NOMO-1 (cell line): ENCODE measurements around the gene TXLNG.
"Not testable (repeated sequence)": the region's sequence is repeated elsewhere in the genome, so short reads cannot be mapped to it uniquely, and the experiment has no call there.

Source experiments
- DNase-seq, 2 experiments: peaks; one replicate each; lab custom pipeline; 2025; ENCODE audit not compliant: unreplicated experiment in 2 of 2; lab: John Stamatoyannopoulos, UW

TXLNG gene

GRCh38 chrX:16786139-16786790 lies at the start of gene TXLNG:
TSS of gene TXLNG (plus strand) at chrX:16786466. CDS start at chrX:16786488, 22 bp downstream.
- peak; percentile 99 for DNase-seq

GRCh38 chrX:16737024-16737423 lies 49.2 kb upstream of the TXLNG start:
- DNase-seq, result no peak

- DNase-seq, result peak; percentile 54 to 66
Observed at GRCh38 chrX:16739574-16739973, 46.7 kb upstream of the TXLNG start.

DNA sequence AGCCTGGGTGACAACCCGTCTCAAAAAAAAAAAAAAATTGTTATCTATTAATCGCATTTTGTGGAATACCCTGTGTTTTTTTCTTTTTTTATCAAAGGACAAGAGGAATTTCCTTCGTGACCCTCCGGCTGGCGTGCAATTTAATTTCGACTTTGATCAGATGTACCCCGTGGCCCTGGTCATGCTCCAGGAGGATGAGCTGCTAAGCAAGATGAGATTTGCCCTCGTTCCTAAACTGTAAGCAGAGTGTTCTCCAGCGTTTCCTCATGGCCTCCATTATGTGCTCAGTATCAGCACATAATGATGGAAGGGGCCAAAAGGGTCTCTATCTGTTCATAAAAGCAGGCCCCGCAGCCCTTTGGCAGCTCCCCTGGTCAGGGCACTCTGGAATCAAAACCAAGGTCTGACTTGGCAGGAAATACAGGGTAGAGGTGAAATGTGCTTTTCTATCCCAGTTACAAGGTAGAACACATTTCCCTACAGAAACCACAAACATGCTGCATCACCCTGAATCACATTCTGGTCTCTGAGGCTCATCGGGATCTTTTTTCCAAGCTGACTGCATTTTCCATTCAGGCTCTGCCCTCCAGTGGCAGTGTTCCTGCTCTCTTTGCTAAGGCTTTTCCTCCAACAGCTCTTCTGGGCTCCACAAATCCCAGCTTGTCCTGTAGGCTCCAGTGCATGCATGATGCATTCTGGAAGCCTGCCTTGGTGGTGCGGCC lies 42.5 kb upstream of the TXLNG start:
- DNase-seq, result no peak

- no peak for DNase-seq
Observed at GRCh38 chrX:16745102-16745501, 41.2 kb upstream of the TXLNG start.

- no peak for DNase-seq
Observed at GRCh38 chrX:16745659-16746058, 40.6 kb upstream of the TXLNG start.

- no peak for DNase-seq
Observed at GRCh38 chrX:16748425-16748824, 37.8 kb upstream of the TXLNG start.

DNA sequence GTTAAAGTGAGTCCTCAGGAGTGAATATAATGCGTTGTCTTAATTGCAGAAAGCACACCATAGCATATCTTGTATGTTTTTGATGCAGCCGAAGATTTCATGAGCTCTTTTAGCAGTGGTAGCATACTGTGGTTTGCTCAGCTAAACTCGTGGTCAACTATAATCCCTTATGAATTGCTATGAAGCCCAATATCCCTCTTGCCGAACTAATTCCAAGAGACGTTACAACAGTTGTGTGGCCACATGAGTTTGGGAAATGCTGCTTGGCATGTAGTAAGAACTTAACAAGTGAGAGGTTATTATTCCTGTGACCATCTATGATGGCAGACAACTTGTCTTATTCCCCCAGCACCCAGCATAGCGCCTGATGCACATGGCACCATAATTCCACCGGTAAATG lies 36.1 kb upstream of the TXLNG start:
- DNase-seq, result no peak

DNA sequence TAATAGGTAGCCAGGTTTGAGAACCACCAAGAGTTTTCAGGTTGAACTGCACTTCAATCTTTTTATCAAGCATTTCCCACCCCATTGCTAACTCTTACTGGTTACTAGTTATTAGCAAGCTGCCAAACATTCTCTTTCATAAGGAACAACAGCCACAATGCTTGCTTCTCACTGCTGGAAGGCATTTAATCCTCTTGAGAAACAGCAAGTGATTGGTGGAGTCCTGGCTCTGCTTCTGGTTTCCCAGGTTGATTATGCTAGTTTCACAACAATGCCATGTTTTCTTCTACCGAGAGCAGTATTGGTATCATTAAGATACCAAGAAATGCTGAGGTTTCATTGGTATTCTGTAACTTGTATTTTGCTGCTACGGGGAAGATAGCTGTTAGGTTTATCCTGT lies 32.2 kb upstream of the TXLNG start:
- DNase-seq, result no peak

DNA sequence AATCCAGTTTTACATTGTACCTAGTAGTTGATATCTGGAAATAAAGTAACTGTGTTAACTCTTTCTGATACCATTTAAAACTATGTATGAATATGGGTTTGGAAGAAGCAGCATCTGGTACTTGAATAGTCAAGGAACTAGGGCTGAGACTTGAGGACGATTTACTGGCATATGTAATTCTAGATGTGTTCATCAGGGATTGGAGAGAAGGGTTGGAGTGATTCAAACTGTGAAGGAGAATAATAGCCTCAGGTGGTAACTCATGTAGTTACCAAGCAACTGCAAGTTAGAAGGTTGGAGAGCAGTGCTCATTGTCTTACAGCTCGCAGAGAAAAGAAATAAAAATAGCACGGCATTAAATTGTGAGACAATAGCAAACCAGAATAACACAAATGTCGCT lies 29.5 kb upstream of the TXLNG start:
- no peak for DNase-seq

DNA sequence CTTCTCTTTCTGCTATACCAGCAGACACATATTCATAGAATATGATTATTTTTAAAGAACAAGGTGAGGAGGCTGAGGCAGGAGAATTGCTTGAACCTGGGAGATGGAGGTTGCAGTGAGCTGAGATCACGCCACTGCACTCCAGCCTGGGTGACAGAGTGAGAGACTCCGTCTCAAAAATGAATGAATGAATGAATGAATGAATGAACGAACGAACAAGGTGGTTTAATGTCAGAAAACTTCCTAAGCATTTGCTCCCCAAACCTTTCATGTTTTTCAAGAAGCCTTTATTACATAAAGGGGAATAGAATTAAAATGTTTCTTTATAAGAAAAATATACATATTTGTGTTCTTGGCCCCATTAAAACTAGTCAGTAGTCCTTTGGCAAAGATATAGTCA lies 24.8 kb upstream of the TXLNG start:
- not testable (repeated sequence) for DNase-seq

GRCh38 chrX:16762579-16762978 lies 23.7 kb upstream of the TXLNG start:
- no peak for DNase-seq

DNA sequence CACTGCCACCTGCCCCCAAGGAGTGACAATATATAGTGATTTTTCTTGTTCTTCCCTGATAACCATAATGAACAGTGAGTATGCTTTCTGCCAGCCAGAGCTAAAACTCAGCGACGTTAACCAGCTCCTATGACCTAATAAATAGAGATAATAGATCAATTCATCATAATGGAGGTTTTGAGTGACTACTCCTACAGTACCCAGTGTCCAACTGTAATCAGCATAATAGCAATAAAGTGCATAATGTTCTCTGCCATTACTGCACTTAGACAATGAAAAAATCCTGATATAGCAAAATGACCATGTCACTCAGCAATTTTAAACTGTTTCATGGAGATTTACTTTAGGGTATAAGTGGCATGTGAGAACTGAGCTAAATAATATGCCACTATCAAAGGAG lies 20.7 kb upstream of the TXLNG start:
- no peak for DNase-seq

DNA sequence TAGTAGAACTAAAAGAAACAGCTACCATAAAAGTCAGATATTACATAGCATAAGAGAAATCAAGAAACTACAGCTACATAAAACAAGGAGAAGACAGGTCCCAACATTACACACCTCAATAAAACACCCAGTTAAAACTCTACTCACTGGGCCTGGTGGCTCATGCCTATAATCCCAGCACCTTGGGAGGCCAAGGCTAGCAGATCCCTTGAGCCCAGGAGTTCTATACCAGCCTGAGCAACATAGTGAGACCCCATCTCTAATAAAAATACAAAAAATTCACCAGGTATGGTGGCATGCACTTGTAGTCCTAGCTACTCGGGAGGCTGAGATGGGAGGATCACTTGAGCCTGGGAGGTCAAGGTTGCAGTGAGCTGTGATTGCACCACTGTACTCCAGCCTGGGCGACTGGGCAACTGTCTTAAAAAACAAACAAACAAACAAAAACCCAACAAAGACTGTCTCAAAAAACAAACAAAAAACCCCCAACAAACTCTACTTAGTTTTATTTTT lies 15.2 kb upstream of the TXLNG start:
- DNase-seq, result no peak

DNA sequence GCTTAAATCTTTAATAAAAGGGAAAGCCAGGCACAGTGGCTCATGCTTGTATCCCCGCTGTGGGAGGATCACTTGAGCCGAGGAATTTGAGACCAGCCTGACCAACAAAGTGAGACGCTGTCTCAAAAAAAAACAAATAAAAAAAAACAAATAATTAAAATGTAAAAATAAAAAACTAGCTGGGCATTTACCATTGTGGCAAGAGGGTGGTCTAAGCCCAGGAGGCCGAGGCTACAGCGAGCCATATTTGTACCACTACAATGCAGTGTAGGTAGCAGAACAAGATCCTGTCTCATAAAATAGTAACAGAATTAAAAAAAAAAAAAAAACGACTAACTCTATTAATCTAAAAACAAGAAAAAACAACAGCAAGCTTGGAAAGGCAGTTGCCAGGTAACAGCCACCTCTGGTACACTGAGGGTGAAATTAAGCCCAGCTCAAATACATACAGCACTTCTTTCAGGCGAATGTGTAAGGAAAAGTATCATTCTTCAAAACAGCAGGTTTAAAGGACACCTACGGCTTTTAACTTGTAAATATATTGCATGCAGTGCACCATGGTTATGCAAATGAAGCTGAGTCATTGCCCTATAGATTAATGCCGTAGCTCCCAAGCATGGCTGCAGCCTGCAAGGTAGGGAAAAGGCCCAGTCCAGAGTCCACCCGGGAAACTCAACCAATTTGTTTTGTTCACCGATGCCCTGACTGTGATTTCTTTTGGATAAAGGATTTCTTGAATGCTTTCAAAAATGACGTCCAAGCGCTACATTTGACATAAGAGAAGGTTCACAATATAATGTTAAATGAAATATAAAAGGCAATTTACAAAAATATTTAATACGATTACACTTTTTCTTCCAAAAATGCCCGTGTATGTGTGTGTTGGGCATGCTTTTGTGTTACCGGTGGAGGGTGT lies 14.5 kb upstream of the TXLNG start:
- no peak for DNase-seq

GRCh38 chrX:16772460-16772859 lies 13.8 kb upstream of the TXLNG start:
- no peak for DNase-seq

GRCh38 chrX:16774746-16775145 lies 11.5 kb upstream of the TXLNG start:
- no peak for DNase-seq

- DNase-seq, result no peak
Observed at GRCh38 chrX:16778545-16778944, 7.7 kb upstream of the TXLNG start.

- DNase-seq, result no peak
Observed at GRCh38 chrX:16778993-16779392, 7.3 kb upstream of the TXLNG start.

GRCh38 chrX:16779815-16780214 lies 6.5 kb upstream of the TXLNG start:
- DNase-seq, result not testable (repeated sequence)

- DNase-seq, result no peak
Observed at GRCh38 chrX:16783452-16783851, 2.8 kb upstream of the TXLNG start.
